Measurements from ENCODE around the gene ASIC2.

ASIC2 gene

GRCh38 chr17:33163533-33164168 lies 129.4 kb downstream of the ASIC2 start:
- H3K4me3 ChIP-seq (ENCODE audit: low read length) = no peak overlapping the region
- no peaks in the 10 kb centered on the region for H3K9me3 ChIP-seq (ENCODE audit: control insufficient read depth, insufficient read depth, low read length)
- H3K9me2 ChIP-seq (replicated peaks; ENCODE audit: control insufficient read depth, low read length) = no peaks in the 10 kb centered on the region
- no peaks in the 10 kb centered on the region for H3K4me1 ChIP-seq (ENCODE audit: control insufficient read depth, low read length)
- H3K79me2 ChIP-seq (ENCODE audit: control insufficient read depth, low read length) = no peaks in the 10 kb centered on the region
- no peaks in the 10 kb centered on the region for H3K36me3 ChIP-seq (ENCODE audit: control insufficient read depth, low read length)
- TF ChIP-seq EZH2phosphoT487 (IDR thresholded peaks at IDR 0.05; ENCODE audit: borderline replicate concordance, low read length) (no peak), CTCF (IDR thresholded peaks at IDR 0.05; ENCODE audit: low read depth, low read length, poor library complexity, severe bottlenecking) (no peak)
- no peak overlapping the region for H3K4me2 ChIP-seq (ENCODE audit: low read length)
- no peak overlapping the region for H3K27ac ChIP-seq (ENCODE audit: low read depth, low read length)
- H4K20me1 ChIP-seq (ENCODE audit: control insufficient read depth, insufficient read depth, low read depth, low read length) = no peaks in the 10 kb centered on the region
- no peaks in the 10 kb centered on the region for H3F3A ChIP-seq (ENCODE audit: control insufficient read depth, insufficient read depth)
- H3K27me3 ChIP-seq (ENCODE audit: control insufficient read depth, low read length) = no peaks in the 10 kb centered on the region

- no peaks in the 10 kb centered on the region for H3K27me3 ChIP-seq (ENCODE audit: control insufficient read depth, low read length)
- H3K9me3 ChIP-seq (ENCODE audit: control insufficient read depth, insufficient read depth, low read length) = no peaks in the 10 kb centered on the region
- H3K4me1 ChIP-seq (ENCODE audit: control insufficient read depth, low read length) = no peaks in the 10 kb centered on the region
- no peaks in the 10 kb centered on the region for H3K36me3 ChIP-seq (ENCODE audit: control insufficient read depth, low read length)
- H3K79me2 ChIP-seq (ENCODE audit: control insufficient read depth, low read length) = no peaks in the 10 kb centered on the region
- H3K4me3 ChIP-seq (ENCODE audit: low read length) = no peak overlapping the region
- H4K20me1 ChIP-seq (ENCODE audit: control insufficient read depth, insufficient read depth, low read depth, low read length) = no peaks in the 10 kb centered on the region
- no peak overlapping the region for H3K4me2 ChIP-seq (ENCODE audit: low read length)
- H3K27ac ChIP-seq (ENCODE audit: low read depth, low read length) = no peak overlapping the region
- H3F3A ChIP-seq (ENCODE audit: control insufficient read depth, insufficient read depth) = no peaks in the 10 kb centered on the region
- TF ChIP-seq CTCF (IDR thresholded peaks at IDR 0.05; ENCODE audit: low read depth, low read length, poor library complexity, severe bottlenecking) (no peak), EZH2phosphoT487 (IDR thresholded peaks at IDR 0.05; ENCODE audit: borderline replicate concordance, low read length) (no peak)
- no peaks in the 10 kb centered on the region for H3K9me2 ChIP-seq (replicated peaks; ENCODE audit: control insufficient read depth, low read length)
Measured at GRCh38 chr17:33154869-33155455, 138.1 kb downstream of the ASIC2 start.

- H3K4me3 ChIP-seq (ENCODE audit: low read length) = no peak overlapping the region
- H3K27me3 ChIP-seq (ENCODE audit: control insufficient read depth, low read length) = no peaks in the 10 kb centered on the region
- H3K9me3 ChIP-seq (ENCODE audit: control insufficient read depth, insufficient read depth, low read length) = no peaks in the 10 kb centered on the region
- H3F3A ChIP-seq (ENCODE audit: control insufficient read depth, insufficient read depth) = no peaks in the 10 kb centered on the region
- H3K36me3 ChIP-seq (ENCODE audit: control insufficient read depth, low read length) = no peaks in the 10 kb centered on the region
- TF ChIP-seq CTCF (IDR thresholded peaks at IDR 0.05; ENCODE audit: low read depth, low read length, poor library complexity, severe bottlenecking) (no peak), EZH2phosphoT487 (IDR thresholded peaks at IDR 0.05; ENCODE audit: borderline replicate concordance, low read length) (no peak)
- no peak overlapping the region for H3K27ac ChIP-seq (ENCODE audit: low read depth, low read length)
- no peaks in the 10 kb centered on the region for H3K4me1 ChIP-seq (ENCODE audit: control insufficient read depth, low read length)
- H3K4me2 ChIP-seq (ENCODE audit: low read length) = no peak overlapping the region
- no peaks in the 10 kb centered on the region for H4K20me1 ChIP-seq (ENCODE audit: control insufficient read depth, insufficient read depth, low read depth, low read length)
- no peaks in the 10 kb centered on the region for H3K79me2 ChIP-seq (ENCODE audit: control insufficient read depth, low read length)
- H3K9me2 ChIP-seq (replicated peaks; ENCODE audit: control insufficient read depth, low read length) = no peaks in the 10 kb centered on the region
Measured at GRCh38 chr17:33152783-33153182, 140.3 kb downstream of the ASIC2 start.
